Measurements from ENCODE around the gene SGCD. TPM values are rescaled to one million over a fixed set of nuclear protein-coding genes. Genes with fewer than 3 reads are reported as not detected.

The SGCD gene
- polyA plus RNA-seq, 5 donors: 7.5 to 15.0 (median 13.3) TPM

GRCh38 chr5:156687514-156687913 is 360.6 kb downstream of the SGCD start:
- DNase-seq: no peak

- DNase-seq: no peak
These were observed 364.6 kb downstream of the SGCD start for GRCh38 chr5:156691572-156691971.

GRCh38 chr5:156693113-156693512 is 366.1 kb downstream of the SGCD start:
- DNase-seq: no peak

GRCh38 chr5:156694598-156694997 is 367.6 kb downstream of the SGCD start:
- no peak for DNase-seq

- DNase-seq: no peak
These were observed 368.8 kb downstream of the SGCD start for GRCh38 chr5:156695774-156696173.

- DNase-seq: no peak
These were observed 371.4 kb downstream of the SGCD start for GRCh38 chr5:156698323-156698722.

- no peak for DNase-seq
These were observed 372.2 kb downstream of the SGCD start for GRCh38 chr5:156699147-156699546.

- no peak for DNase-seq
These were observed 377.2 kb downstream of the SGCD start for GRCh38 chr5:156704139-156704538.

GRCh38 chr5:156706631-156707030 is 379.7 kb downstream of the SGCD start:
- no peak for DNase-seq

- no peak for DNase-seq
These were observed 380.8 kb downstream of the SGCD start for GRCh38 chr5:156707750-156708149.

- DNase-seq: no peak
These were observed 388.3 kb downstream of the SGCD start for GRCh38 chr5:156715287-156715686.

- no peak for DNase-seq
These were observed 389.8 kb downstream of the SGCD start for GRCh38 chr5:156716591-156717380.

GRCh38 chr5:156718985-156719384 is 392.0 kb downstream of the SGCD start:
- DNase-seq: no peak

GRCh38 chr5:156722358-156722757 is 395.4 kb downstream of the SGCD start:
- DNase-seq: no peak

- no peak for DNase-seq
These were observed 408.5 kb downstream of the SGCD start for GRCh38 chr5:156735477-156735876.

- DNase-seq: no peak
These were observed 414.6 kb downstream of the SGCD start for GRCh38 chr5:156741516-156741915.

GRCh38 chr5:156753846-156754245 is 426.9 kb downstream of the SGCD start:
- no peak for DNase-seq

GRCh38 chr5:156755421-156756087 is 428.6 kb downstream of the SGCD start:
- no peak for DNase-seq

- DNase-seq: no peak
These were observed 431.2 kb downstream of the SGCD start for GRCh38 chr5:156758011-156758791.

- no peak for DNase-seq
These were observed 432.2 kb downstream of the SGCD start for GRCh38 chr5:156759156-156759555.

- DNase-seq: no peak
These were observed 435.8 kb downstream of the SGCD start for GRCh38 chr5:156762771-156763170.

GRCh38 chr5:156764176-156764971 is 437.4 kb downstream of the SGCD start:
- no peak for DNase-seq
